GM19351 (cell line): ENCODE data around the gene HNRNPU.
"Not testable (repeated sequence)": the region's sequence is repeated elsewhere in the genome, so short reads cannot be mapped to it uniquely, and the experiment has no call there.

ENCODE experiments used
- ATAC-seq: cut with Tn5 transposase; IDR thresholded peaks from one replicate; pipeline ENCODE4 v1.9.1; 2021; ENCODE audit warnings: mild to moderate bottlenecking, moderate library complexity; ENCODE audit not compliant: unreplicated experiment

HNRNPU gene

DNA sequence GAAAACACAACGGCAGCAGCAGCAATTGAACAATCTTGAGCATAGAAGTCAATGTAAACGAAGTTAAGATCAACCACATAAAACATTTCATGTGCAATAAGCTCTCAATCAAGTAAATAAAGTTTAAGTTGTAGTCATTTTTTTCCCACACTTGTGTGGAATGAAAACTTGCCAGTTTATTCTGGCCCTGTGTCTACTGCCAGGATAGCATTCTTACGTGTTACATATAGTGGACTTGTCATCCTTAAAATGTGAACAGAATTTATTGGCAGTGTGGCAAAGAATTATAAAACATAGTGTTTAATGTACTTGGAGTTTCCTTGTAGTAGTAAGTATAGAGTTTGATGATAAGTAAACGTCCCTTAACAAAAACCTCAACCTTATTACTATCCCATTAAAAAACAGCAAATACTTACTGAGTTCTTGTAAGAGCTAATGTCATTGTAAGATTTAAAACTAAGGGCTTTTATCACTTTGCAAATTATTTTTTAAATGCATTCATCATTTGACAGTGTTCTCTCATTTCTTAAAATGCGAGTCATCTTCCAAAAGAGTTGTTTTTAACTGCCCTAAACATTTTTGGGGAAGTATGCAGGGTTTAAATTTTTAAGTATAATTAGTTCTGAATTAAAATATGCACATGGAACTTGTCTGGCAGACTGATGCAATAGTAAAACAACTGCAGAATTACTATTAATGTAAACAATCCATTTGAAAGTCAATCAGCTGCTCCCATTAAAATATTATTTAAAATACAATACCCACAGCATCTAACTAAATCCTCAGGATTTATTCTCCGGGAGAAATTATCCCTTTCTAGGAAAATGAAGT lies 21.0 kb downstream of the HNRNPU start:
- ATAC-seq: no peak

DNA sequence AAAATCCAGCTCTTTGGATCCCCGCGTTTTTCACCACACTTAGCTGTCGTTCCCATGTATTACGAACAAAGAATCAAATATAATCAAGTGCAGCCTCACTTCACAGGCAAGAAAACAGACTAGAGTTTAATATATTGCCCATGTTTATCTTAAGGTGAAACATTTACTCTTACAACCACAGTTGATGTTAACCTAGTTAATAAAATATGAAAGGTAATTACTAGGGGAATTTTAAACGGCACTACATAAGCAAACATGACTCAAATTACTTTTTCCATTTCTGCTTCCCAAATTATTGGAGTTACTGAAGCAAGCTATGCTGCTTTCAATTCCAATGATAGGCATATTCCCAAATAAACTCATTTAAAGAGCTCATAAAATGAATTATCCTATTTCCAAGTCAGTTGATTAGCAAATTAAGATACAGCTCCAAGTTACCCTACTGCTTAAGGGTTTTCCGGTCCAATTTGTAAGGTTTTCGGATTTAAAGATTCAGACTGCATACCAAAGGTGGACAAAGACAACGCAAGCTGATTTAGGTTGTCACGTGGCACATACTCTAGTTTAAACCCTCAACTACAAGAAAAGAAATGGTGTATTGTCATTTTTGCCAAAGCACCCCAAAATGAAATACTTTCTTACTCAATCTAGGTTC lies 22.9 kb downstream of the HNRNPU start:
- no peak for ATAC-seq

GRCh38 chr1:244840219-244840794 lies 24.0 kb downstream of the HNRNPU start:
- no peak for ATAC-seq

GRCh38 chr1:244839656-244840055 lies 24.7 kb downstream of the HNRNPU start:
- no peak for ATAC-seq

GRCh38 chr1:244837597-244838258 lies 26.6 kb downstream of the HNRNPU start:
- ATAC-seq: no peak

DNA sequence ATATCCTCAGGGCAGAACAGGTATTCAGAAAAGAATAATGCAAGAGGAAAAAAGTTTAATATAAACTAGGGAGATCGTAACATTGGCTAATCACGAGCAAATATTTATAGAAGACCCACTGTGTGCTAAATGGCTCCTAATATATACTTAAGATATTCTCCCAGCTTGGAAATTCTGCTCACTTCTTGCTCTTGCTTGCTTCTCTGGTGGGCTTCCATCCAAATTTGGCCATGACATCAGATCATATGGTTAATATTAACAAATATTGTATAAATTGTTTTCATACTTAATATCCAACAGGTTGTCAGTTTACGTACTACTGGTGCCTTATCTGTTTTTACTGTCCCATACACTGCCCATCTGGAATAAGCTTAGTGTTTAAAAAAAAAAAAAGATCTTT lies 27.8 kb downstream of the HNRNPU start:
- ATAC-seq: no peak

- ATAC-seq: no peak
Measured at GRCh38 chr1:244836135-244836521, 28.2 kb downstream of the HNRNPU start.

DNA sequence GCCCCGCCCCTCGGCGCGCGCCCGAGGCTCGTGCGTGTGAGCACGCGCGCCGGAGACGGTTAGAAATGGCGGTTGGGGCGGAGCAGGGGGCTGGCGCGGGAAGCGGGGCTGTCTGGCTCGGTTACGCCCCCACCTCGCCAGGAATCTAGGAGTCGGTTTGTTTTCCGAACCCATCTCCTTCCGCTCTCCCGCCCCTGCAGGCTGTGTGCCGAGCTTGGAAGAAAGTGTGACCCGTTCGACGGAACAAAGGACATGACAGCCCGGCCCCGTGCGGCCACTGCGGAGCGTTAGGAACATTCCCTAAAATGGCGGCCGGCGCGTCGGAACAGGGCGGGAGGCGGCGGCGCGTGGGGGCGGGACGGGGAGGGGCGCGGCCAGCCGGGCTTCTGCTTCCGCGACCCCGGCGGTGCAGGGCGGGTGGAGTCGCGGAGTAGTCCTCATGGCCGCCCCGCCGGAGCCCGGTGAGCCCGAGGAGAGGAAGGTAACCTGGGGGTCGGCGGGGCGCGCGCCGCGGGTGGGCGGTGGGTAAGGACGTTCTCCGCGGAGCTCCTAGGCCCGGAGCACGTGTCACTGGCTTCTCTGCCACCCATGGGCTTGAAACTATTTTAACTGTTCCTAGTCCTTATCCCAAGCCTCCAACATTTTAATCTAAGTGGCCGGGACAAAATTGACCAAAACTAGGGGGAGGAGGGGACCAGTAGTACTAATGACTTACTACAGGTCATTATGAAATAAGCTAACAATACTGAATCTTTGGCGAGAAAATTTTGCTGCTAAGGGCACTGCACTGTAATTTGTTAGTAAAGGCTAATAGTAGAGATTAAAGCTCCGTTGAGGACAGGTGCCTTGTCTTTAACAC lies 28.8 kb downstream of the HNRNPU start, which contains the start of gene COX20:
Gene COX20 (plus strand): TSS at position 383 of the 859 bp plus-strand sequence. CDS start 57 bp downstream, at position 440.
- peak; percentile 55 for ATAC-seq

DNA sequence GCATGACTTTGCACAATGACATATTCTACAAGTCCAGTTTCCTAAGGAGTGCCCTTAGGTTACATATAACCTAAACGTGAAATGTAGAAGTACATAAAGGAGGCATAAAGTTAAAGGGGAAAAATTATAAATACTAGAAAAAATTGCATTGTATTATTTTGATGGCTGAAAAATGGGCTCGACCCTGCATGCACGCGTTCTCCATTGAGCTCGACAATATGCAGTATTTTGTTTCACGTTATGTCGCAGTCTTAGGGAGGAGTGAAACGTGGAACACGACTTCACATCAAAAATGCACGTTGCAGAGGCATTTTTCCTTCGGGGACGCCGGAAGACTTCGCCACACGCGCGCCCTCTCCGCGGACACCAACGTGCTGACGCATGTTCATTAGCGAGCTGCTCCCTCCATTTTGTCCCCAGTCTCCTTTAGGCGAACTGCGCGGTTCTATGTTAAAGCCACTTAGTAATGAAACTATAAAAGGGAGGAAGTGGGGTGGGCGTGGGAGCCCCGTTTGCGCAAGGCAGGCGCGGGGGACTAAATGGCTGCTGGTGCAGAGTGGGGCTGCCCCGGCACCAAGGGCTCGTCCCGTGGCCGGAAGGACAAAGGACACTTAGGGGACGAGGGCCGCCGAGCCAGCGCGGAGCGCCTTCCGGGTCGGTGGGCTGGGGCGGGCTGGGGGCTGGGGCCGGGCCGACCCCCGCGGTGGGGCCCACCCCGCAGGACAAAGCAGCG lies 29.6 kb downstream of the HNRNPU start:
- ATAC-seq: peak; percentile 65

DNA sequence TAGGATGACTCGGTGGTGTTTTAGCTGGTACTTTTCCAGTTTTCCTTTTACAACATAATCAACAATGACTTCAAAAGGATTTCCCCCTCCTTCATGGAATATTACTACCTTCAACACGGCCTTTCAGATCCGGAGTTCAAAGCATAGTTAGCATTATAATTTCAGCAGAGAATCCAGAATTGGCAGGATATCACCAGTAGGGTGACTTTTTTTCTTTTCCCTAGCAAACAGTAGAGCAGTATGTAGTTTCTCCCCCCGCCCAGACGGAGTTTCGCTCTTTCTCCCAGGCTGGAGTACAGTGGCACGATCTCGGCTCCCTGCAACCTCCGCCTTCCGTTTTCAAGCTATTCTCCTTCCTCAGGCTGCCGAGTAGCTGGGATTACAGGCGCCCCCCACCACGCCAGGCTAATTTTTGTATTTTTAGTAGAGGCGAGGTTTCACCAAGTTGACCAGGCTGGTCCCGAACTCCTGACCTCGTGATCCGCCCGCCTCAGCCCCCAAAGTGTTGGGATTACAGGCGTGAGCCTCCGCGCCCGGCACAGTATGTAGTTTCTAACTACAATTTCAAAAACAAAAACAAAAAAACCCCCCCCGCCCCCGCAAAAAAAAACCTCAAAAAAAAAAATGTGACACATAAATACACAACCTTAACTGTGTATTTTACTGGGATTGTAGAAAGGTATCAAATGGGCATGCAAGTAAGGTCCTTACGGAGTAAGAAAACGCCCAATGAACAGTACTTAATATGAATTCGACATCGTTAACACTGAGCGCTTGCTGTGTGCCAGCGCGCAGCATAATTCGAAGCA lies 30.4 kb downstream of the HNRNPU start:
- peak; percentile 15 for ATAC-seq

GRCh38 chr1:244833260-244833659 lies 31.1 kb downstream of the HNRNPU start:
- ATAC-seq: not testable (repeated sequence)

DNA sequence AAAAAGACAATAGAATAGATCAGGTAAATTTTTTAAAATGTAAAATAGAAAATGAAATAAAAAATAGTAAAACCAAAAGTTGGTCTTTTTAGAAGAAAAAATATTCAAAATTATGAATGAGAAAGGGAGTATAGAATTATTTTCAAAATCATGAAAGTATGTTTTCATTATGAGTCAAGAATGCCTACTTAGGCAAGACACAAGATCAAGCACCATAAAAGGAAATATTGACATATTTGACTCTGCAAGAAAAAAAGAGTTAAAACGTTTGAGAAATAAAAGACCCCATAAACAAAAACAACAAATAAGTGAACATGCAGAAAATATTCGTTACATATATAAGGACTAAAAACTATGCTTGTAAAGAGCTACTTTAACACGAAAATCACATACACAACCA lies 33.7 kb downstream of the HNRNPU start:
- ATAC-seq: no peak

- no peak for ATAC-seq
Measured at GRCh38 chr1:244826712-244827111, 37.6 kb downstream of the HNRNPU start.

DNA sequence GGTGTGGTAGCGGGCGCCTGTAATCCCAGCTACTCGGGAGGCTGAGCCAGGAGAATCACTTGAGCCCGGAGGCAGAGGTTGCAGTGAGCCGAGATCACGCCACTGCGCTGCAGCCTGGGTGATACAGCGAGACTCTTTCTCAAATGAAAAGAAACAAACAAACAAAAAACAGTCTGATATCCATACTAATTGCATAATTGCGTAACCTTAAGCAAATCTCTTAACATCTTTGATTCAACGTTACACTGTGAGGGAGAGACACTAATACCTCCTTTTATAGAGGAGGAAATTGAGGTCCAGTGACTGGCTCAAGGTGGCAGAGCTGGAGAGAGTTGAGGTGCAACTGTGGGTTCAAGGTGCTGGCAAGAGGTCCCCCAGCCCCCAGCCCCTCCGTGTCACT lies 41.5 kb downstream of the HNRNPU start:
- ATAC-seq: no peak

GRCh38 chr1:244821134-244821533 lies 43.2 kb downstream of the HNRNPU start:
- ATAC-seq: no peak

DNA sequence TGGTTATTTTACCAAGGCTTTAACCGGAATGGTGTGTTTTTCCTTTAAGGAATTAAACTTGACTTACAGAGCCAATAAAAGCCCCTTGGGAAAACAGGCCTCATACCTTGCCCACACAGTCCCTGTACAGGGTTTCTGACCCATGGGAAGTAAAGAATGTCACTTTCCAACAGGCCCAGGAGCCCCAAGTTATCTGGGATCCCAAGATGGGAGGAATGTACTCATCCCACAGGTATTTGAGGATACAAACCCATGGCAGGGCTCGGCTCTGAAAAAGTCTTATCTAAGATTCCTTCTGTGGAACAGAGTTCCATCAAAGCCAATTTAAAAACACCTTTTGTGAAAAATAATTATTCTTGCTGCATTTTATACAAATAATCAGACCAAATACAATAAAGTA lies 44.2 kb downstream of the HNRNPU start:
- ATAC-seq: no peak

GRCh38 chr1:244817415-244817894 lies 46.9 kb downstream of the HNRNPU start:
- ATAC-seq: no peak

DNA sequence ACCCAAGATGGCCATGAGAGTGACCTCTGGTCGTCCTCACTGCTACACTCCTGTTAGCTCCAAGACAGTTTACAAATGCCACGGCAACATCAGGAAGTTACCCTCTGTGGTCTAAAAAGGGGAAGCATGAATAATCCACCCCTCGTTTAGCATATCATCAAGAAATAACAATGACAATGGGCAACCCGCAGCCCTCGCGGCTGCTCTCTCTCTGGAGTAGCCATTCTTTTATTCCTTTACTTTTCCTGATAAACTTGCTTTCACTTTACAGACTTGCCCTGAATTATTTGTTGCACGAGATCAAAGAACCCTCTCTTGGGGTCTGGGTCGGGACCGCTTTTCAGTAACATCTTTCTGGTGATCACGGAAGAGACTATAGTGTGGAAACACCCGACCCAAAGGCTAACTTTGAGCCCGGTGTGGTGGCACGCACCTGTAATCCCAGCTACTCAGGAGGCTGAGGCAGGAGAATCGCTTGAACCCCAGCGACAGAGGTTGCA lies 48.7 kb downstream of the HNRNPU start:
- ATAC-seq: no peak

- no peak for ATAC-seq
Measured at GRCh38 chr1:244813327-244813726, 51.0 kb downstream of the HNRNPU start.
